NAMALWA (cell line): ENCODE measurements around the gene ERGIC2.

Experiments
- DNase-seq: peaks from one replicate; pipeline ENCODE4 v3.0.0-alpha.2; 2015; ENCODE audit warnings: low spot score

The ERGIC2 gene

DNA sequence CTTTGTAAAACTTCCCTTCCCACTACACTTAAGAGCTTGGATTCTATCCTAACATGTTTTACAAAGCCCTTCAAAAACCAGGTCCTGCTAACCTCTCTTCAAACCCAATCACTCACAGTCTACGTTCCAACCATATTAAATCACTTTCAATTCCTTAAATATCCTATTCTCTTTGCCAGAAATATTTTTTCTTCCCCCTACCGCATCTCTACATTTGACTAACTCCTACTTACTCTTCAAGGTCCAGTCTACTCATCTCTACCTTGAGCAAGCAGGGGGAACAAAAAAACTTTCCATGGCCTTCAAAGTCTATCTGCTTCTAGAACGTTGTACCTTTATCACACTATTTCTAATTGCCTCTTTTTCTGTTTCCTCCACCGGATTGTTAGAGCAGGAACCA lies 6.1 kb downstream of the ERGIC2 start:
- DNase-seq = no peak

DNA sequence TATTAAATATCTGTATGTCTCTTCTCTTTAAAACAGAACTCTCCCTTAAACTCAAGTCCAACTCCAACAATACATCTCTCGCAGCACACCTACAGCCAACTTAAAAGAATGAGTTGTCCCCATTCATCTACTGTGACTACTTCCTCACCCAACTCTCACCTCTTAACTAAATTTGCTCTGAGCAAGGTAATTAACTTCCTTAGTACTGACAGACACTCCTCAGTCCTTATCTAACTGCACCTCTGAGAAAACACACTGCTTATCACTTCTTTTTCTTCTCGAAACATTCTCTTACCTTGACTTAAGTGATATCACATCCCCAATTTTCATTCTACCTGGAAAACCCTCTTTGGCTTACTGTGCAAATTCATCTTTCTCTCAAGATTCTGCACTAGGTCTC lies 7.0 kb downstream of the ERGIC2 start:
- no peak for DNase-seq

- no peak for DNase-seq
Measured at GRCh38 chr12:29365091-29365490, 15.9 kb downstream of the ERGIC2 start.

- no peak for DNase-seq
Measured at GRCh38 chr12:29354954-29355353, 26.0 kb downstream of the ERGIC2 start.

DNA sequence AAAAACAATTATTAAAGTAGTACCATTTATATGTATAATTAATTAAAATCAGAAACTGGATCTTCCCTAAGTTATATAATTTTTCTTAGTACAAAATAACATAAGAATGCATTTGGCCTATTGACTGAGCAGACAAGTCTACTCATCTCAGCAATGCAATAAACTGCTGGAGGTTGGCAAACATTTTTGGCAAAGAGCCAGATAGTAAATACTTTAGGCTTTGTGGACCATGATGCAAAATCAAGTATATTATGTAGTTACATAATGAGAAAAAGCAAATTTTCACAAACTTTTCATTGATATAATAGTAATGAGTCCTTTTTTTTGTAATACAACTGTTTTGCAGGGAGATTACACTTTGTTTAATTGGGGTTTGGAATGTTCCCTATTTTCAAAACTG lies 30.9 kb downstream of the ERGIC2 start:
- no peak for DNase-seq

DNA sequence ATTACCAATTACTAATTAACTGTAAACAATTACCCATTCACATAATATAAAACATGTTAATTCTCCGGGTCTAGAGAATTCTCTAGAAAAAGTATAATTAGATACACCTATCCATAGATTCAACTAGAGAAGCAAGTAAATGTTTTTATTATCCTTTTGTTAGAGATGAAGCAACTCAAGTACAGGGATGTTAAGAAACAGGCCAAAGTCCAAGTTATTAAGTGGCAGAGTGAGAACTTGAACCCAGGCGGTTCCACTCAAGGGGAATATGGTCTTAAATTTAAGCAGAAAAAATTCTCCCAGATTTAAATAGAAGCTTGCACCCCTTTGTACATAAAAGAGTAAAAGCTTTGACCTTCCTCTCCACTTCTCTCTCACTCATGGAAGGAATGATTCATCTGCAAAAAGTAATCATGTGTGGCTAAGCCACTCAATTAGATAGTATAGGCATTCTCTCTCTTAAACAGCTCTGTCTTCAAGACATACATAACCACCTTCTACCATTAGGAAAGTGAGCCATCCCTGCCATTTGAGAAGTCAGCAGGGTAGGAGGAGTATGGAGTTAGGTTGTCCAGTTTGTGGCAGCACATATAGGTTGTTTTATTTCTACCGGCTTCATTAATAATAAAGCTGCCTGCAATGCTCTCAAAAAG lies 34.1 kb downstream of the ERGIC2 start:
- DNase-seq = no peak

- no peak for DNase-seq
Measured at GRCh38 chr12:29343022-29343799, 37.8 kb downstream of the ERGIC2 start.

GRCh38 chr12:29337325-29337724 lies 43.6 kb downstream of the ERGIC2 start:
- no peak for DNase-seq

- no peak for DNase-seq
Measured at GRCh38 chr12:29334937-29335336, 46.0 kb downstream of the ERGIC2 start.

DNA sequence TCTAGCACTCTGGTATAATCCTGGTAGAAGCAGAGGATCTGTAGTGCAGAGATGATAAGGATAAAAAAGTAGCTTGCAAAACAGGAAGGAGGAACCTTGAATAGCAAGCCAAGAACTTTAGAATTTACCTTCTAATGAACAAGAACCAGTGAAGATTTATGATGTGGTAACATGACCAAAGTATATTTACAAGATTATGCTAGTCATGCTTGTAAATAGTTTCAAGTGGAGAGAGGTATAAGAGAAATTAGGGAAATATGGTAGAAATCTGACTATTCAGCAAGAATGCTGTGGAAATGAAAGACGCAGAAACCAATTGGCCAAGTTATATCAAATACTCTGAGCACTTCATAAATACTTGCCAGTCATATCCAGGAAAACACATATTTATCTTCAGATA lies 47.8 kb downstream of the ERGIC2 start:
- no peak for DNase-seq

- DNase-seq = no peak
Measured at GRCh38 chr12:29329411-29329810, 51.6 kb downstream of the ERGIC2 start.

- DNase-seq = no peak
Measured at GRCh38 chr12:29322157-29322556, 58.8 kb downstream of the ERGIC2 start.

DNA sequence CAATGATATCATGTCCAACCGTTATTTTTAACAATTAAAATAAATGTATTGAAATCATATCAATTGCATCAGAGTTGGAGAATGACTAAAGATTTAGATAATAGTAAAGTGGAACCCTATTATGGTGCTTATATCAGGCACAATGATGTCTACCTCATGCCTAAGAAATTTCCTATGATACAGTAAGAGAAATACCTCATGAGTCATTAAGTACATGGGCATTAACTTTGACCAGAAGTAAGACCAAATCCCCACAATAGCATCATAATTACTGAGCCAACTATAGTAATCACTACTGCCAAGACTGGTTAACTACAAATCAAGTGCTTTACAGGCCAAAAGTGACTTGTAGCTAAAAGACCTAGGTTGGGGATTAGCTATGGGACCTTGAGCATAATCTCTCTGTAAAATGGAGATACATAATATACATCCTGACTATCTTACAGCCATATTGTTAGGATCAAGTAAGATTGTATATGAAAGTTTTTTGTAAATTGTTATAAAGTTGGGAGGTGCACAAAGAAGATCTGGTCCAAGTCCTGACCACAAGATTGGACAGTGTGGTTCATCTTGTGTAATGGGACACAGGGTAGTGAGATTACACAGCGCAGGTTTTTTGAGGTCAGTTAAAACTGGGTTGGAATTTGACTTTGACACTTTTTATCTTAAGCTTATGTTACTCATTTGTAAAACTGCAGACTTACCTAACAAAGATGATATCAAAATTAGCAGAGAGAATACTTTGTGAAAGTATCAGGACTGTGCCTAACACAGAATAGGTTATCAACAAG lies 60.5 kb downstream of the ERGIC2 start:
- DNase-seq = no peak

DNA sequence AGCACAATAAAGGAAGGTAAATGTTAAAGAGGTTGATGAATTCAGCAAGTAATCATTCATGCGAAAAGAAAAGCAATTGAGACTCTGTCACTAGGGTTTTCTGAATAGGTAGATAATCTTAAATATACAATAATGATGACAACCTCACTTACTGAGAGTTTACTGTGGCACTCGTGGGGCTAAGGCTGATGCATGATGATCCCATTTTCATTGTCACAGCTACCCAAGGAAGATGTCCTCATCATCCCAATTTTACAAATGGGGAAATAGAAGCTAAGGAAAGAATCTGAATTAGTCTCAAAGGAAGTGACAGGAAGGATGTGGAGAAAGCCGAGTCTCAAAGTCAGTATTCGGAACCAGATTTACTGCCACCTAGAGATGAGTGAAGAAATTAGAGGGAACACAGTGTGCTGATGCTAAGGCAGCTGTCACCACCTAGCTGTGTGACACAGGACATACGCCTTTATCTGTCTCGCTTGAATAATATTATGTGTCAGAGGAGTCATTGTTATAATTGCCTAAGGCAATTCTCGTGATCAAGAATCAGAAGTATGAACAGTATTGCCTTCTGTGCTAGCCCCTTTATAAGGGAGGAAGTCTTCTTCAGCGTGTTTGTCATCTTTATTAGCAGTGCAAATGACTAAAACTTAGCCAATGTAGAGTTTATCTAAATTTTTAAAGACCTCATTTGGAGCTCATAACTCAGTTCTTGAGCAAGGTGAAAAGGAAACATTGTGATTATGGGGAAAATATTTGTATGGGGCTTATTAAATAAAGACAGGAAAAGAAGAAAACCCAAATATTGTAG lies 63.2 kb downstream of the ERGIC2 start:
- DNase-seq = peak; percentile 85

- DNase-seq = no peak
Measured at GRCh38 chr12:29316752-29317151, 64.2 kb downstream of the ERGIC2 start.

- no peak for DNase-seq
Measured at GRCh38 chr12:29314416-29314815, 66.6 kb downstream of the ERGIC2 start.

DNA sequence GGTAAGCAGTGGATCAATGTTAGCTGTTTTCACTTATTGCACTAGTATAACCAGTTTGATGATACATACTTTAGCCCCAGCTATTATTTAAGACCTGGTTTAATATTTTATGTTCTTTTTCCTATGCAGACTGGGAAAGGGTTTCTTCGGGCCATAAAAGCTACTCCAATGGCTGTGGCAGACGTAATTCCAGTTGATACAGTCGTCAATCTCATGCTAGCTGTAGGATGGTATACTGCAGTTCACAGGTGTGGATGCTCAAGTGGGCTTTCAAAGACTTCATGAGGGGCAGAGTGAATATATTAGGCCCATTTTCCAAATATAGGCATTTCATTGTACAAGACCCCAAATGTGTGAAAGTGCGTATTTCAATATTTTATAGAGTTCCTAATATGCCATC lies 70.1 kb downstream of the ERGIC2 start:
- DNase-seq = no peak

DNA sequence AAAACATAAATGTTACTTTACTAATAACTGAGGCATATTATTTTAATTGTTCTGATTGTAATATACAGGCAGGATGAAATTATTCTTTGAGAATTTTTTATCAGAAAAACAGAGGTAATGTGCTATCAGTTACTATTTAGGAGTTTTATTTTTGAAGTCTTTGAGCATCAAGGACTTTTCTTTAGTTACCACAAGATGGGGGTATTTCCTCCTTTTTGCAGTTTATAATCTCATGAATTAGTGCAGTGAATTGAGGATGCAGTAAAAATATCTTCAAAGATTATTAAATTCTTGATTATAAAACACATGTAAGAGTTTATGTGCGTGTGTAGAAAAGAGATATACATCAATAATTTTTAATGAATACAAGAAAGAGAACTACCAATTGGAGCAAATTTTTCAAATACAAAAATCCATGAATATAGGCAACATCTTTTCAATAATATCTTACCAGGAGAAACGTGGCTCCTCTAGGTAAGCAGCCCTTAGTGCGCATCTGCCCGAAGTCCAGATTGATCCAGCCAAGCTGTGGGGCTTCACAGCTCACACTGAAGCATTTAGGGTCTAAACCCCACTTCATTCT lies 71.6 kb downstream of the ERGIC2 start:
- DNase-seq = peak; percentile 48

DNA sequence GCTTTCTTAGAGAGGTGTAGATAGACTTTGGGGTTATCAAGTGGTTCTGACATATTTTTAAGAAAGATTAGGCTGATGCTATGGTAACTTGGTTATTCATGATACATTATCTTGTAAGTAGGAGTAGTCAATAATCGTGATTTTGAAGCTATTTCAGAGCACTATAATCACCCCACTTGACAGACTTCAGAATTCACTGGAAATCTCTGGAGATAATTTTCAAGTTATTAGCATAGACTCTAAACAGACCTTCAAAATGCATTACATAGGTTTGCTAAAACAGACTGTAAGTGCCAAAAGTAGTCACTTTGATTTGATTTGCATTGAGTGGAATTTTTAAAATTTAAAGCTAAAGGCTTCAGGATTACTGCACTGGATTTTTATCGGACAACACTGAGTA lies 74.3 kb downstream of the ERGIC2 start:
- no peak for DNase-seq

DNA sequence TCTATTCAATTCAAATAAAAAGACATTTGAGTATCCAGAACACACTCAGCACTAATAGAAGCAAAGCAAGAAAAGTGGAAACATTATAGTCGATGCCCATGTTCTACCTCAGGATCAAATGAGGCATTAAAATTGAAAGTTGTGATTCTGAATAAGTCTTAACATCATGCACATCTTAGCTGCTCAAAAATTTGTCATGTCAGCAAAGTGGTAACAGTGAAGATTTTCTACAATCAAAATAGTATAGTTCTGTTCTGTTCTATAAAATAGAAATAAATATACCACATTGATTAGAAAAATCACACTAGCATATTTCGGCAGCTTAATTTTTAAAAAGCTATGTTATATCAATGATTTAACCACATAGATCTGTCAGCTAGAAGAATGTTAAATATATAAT lies 74.7 kb downstream of the ERGIC2 start:
- no peak for DNase-seq

- DNase-seq = no peak
Measured at GRCh38 chr12:29304388-29304787, 76.6 kb downstream of the ERGIC2 start.

DNA sequence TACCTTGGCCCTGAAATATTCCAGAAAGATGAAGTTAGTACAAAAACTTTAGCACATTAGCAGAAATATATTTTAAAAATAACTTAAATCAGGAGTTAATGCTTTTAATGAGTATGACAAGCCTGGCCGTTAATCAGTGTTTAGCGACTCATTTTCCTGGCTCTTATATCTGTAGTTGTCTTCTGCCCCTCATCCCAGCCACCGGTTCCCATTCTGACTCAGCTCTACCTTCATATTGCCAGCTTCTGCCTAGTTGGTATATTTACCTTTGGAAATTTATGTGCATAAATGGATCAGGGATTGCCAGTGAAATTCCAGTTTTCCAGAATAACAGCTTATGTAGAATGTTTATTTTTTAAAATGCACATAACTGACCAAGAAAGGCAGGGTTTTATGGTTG lies 79.9 kb downstream of the ERGIC2 start:
- no peak for DNase-seq
